ENCODE data around the gene PVALEF.
"Not testable (repeated sequence)": the region's sequence is repeated elsewhere in the genome, so short reads cannot be mapped to it uniquely, and the experiment has no call there.

Gene PVALEF

DNA sequence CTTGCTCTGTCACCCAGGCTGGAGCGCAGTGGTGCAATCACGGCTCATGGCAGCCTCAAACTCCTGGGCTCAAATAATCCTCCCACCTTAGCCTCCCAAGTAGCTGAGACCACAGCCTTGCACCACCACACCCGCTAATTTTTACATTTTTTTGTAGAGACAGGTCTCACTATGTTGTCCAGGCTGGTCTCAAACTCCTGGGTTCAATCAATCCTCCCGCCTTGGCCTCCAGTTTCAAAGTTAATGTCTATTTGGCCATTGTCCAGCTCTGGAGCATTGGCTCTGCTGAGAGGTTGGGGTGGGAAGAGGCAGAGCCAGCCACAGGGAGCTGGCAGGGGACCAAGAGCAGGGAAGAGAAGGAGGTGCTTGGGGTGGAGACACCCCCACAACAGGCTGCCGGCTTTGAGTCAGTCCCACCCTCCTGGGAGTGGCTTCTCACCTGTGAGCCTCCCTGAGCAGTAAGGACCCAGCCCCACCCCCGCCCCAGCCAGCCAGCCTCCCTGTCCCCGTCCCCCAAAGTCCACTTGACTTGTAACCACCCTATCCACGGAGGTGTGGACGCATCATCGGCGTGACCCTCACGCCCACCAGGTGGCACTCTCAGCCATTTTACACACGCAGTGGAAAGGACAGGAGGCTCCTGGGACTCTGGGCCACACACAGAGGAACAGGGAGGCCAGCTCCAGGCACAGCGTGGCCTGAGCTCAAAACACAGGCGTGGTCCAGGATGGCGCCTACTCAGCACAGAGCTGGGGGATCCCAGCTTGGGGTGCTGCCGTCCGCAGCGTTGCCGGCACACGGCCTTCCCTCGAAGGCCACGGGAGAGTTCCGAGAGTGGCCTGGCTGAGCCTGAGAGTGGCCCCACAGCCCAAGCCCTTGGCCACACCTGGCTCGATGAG, 22.8 kb upstream of the PVALEF start:
- H3K27ac ChIP-seq, result peak overlapping the region; percentile 58; the same call in 1 of the 2 replicates
- TF ChIP-seq, protein P1, sequence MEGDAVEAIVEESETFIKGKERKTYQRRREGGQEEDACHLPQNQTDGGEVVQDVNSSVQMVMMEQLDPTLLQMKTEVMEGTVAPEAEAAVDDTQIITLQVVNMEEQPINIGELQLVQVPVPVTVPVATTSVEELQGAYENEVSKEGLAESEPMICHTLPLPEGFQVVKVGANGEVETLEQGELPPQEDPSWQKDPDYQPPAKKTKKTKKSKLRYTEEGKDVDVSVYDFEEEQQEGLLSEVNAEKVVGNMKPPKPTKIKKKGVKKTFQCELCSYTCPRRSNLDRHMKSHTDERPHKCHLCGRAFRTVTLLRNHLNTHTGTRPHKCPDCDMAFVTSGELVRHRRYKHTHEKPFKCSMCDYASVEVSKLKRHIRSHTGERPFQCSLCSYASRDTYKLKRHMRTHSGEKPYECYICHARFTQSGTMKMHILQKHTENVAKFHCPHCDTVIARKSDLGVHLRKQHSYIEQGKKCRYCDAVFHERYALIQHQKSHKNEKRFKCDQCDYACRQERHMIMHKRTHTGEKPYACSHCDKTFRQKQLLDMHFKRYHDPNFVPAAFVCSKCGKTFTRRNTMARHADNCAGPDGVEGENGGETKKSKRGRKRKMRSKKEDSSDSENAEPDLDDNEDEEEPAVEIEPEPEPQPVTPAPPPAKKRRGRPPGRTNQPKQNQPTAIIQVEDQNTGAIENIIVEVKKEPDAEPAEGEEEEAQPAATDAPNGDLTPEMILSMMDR (conservative IDR thresholded peaks at IDR 0.05), result peak; percentile 92

DNA sequence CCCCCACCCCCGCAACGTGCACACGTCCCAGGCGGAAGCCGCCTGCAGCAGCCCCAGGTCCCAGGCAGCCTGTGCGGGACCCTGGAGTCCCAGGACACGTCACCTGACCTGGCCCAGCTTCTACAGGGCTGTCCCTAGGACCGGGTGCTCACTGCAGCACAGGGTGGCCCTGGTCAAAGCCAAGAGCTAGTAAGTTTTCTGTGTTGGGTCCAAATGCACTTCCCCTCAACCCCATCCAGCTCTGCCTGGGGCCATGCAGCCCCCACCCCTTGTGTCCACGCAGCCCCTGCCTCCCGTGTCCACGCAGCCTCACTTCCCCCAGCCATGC, 22.1 kb upstream of the PVALEF start:
- H3K27ac ChIP-seq, result peak overlapping the region; percentile 58; the same call in 1 of the 2 replicates
- TF ChIP-seq, protein P1 (conservative IDR thresholded peaks at IDR 0.05), result no peak

- TF ChIP-seq, protein P1 (conservative IDR thresholded peaks at IDR 0.05), result no peak
- H3K27ac ChIP-seq, result no peak overlapping the region
Measured at GRCh38 chr17:81143717-81144422, 21.4 kb upstream of the PVALEF start.

DNA sequence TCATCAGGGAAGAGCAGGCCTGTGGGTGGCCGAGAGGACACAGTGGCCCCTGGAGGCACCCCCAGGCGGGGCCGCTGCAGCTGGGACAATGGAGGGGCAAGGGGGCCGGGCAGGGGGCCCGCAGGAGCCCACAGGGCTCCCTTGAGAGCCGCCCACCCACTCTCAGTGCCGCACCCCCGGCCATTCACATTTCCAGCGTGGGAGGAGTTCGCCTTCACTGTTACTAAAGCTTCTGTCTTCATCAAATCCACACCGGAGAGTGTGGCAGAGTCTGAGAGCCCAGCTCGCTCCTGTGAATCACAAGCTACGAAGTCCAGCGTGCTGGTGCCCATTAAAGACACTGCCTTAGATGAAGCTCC, 20.9 kb upstream of the PVALEF start:
- H3K27ac ChIP-seq, result no peak overlapping the region
- TF ChIP-seq, protein P1 (conservative IDR thresholded peaks at IDR 0.05), result no peak

- H3K27ac ChIP-seq, result not testable (repeated sequence)
Measured at GRCh38 chr17:81146208-81146607, 19.1 kb upstream of the PVALEF start.

- H3K27ac ChIP-seq, result no peak overlapping the region
- TF ChIP-seq, protein P1 (conservative IDR thresholded peaks at IDR 0.05), result no peak
Measured at GRCh38 chr17:81147701-81148100, 17.6 kb upstream of the PVALEF start.

DNA sequence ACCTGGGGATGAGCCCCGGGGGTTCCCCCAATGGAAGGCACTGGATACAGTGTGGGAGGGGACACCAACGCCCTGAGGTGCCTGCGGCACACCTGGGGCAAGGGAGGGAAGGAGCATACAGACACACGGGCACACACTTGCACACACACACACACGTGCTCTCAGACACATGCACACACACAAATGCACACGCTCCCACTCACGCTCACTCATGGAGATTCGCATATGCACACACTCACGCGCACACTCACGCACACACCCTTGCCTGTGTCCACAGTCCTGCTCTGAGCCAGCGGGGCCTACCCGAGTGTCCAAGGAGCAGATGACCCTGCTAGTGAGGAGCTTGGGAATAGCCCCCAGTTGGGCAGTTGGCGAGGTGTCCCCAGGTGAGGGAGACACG, 16.7 kb upstream of the PVALEF start:
- TF ChIP-seq, protein P1 (conservative IDR thresholded peaks at IDR 0.05), result no peak
- H3K27ac ChIP-seq, result no peak overlapping the region
